H1 (cell line): ENCODE data around the gene HOXC11. TPM values are rescaled to one million over a fixed set of nuclear protein-coding genes. Genes with fewer than 3 reads are reported as not detected.

Source experiments
- BCL11A ChIP-seq, 2 experiments: IDR thresholded peaks; one replicate each; pipeline ENCODE4 v1.6.1; 2011; ENCODE audit warnings: low read depth in 2 of 2, low read length in 2 of 2, mild to moderate bottlenecking in 2 of 2
- CREB1 ChIP-seq: IDR thresholded peaks from 2 replicates; pipeline ENCODE4 v1.6.1; 2012; ENCODE audit warnings: inconsistent platforms
- CTBP2 ChIP-seq: IDR thresholded peaks from 2 replicates; pipeline ENCODE4 v1.7.0; 2011; ENCODE audit warnings: borderline replicate concordance, mild to moderate bottlenecking, moderate library complexity, mixed read lengths, low read length; ENCODE audit not compliant: insufficient read depth, insufficient read length
- EZH2 ChIP-seq: fragments of 200-600 bp; sonication (generic); IDR thresholded peaks from 2 replicates; pipeline ENCODE4 v1.7.1; 2012; ENCODE audit warnings: low read depth, mild to moderate bottlenecking, moderate library complexity, low read length, inconsistent platforms; ENCODE audit not compliant: severe bottlenecking
- GABPA ChIP-seq: IDR thresholded peaks from 2 replicates; pipeline ENCODE4 v1.6.1; 2011; ENCODE audit warnings: mild to moderate bottlenecking, low read length, moderate library complexity, borderline replicate concordance; ENCODE audit not compliant: insufficient read depth
- HDAC6 ChIP-seq: IDR thresholded peaks from one replicate; pipeline ENCODE4 v1.7.1; 2012; ENCODE audit warnings: low read depth, mild to moderate bottlenecking, inconsistent platforms, low read length, moderate library complexity
- JUND ChIP-seq: IDR thresholded peaks from 2 replicates; pipeline ENCODE4 v1.6.1; 2011; ENCODE audit warnings: mild to moderate bottlenecking, improper control_type of control experiment, low read length
- KDM5A ChIP-seq: fragments of 200-600 bp; IDR thresholded peaks from 2 replicates; pipeline ENCODE4 v1.7.1; 2012; ENCODE audit warnings: mild to moderate bottlenecking, low read length, inconsistent platforms, mixed read lengths
- RBBP5 ChIP-seq: IDR thresholded peaks from 2 replicates; pipeline ENCODE4 v1.7.1; 2012; ENCODE audit warnings: low read depth, mild to moderate bottlenecking, inconsistent platforms, low read length, moderate library complexity, borderline replicate concordance
- SP4 ChIP-seq: IDR thresholded peaks from 2 replicates; pipeline ENCODE4 v1.6.1; 2012; ENCODE audit warnings: low read length, inconsistent platforms
- SRF ChIP-seq: IDR thresholded peaks from 2 replicates; pipeline ENCODE4 v1.6.1; 2011; ENCODE audit warnings: mild to moderate bottlenecking, low read depth, low read length, moderate library complexity
- ZNF274 ChIP-seq: IDR thresholded peaks from 2 replicates; pipeline ENCODE4 v1.7.0; 2012; ENCODE audit warnings: low read length, borderline replicate concordance; ENCODE audit errors: extremely low read depth
- polyA plus RNA-seq, 7 experiments: library from polyadenylated mRNA; depleted of rRNA in 3 of 7; stranded (reverse) in 5 of 7; unstranded in 2 of 7; fragments of >200 nt in 5 of 7; fragments of 200-250 nt in 2 of 7; gene quantifications; 1 replicate in 5 of 7; 2 replicates in 1 of 7; 4 replicates in 1 of 7; pipeline versions ENCODE4 v1.2.1 to v1.2.3, GENCODE V29; 2011 to 2013; ENCODE audit warnings: missing spikeins in 2 of 7, mixed read lengths in 2 of 7
- total RNA-seq: library from RNA; stranded (reverse); fragmentation: NEBNext Ultra II Directional; extraction: Animal tissue kit (Norgen Biotek cat#: 25700); gene quantifications from 2 replicates; pipeline ENCODE4 v1.2.1, GENCODE V29; 2021
- TF ChIP-seq, protein P1 (sequence below): IDR thresholded peaks from 2 replicates; pipeline ENCODE4 v1.6.1; 2012; ENCODE audit warnings: inconsistent platforms
- TF ChIP-seq, protein P2 (sequence below): IDR thresholded peaks from 2 replicates; pipeline ENCODE4 v1.6.1; 2012; ENCODE audit warnings: inconsistent platforms

The HOXC11 gene
- total and polyA plus RNA-seq, 2 of the 8 experiments (the other 6 are each of a cell fraction or from before 2014, with no cell fraction given): not detected

DNA sequence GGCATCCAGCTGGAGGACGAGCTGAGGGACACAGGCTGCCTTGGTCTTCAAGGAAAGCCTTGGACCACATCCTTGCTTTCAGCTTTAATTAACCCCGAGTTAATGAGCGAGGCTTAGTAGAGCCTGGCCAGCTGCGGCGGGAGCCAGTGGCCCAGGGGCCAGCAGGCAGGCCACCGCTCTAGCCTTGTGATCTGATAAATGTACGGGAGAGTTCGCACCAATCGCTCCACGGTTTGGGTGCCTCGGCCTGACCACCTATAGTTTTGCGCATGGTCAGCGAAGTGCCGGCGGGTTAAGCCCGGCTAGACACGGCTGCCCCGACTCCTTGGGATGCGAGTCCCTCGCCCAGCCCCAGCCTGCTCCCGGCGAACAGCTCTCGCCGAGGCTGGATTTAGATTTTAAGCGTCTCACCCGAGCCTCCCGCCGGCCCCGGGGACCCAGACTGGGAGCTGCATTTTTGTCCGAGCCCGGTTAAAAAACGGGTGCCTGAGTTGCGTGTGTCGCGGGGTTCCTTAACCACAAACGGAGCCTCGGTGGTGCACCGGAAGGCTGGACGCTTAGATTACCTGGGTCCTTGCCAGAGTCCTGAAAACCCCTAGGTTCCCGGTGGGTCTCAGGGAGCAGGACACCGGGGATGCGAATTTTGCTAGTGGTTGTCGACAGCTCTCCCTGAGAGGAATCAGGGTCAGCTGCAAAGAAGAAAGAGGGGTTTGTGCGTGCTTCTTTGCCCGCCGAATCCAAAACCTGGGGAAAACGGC is 21.2 kb upstream of the HOXC11 start (continued):
- TF ChIP-seq, protein P1, sequence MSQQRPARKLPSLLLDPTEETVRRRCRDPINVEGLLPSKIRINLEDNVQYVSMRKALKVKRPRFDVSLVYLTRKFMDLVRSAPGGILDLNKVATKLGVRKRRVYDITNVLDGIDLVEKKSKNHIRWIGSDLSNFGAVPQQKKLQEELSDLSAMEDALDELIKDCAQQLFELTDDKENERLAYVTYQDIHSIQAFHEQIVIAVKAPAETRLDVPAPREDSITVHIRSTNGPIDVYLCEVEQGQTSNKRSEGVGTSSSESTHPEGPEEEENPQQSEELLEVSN: peak; percentile 63
- TF ChIP-seq SP4: no peak
- no peak for TF ChIP-seq CTBP2
- TF ChIP-seq RBBP5: no peak
- TF ChIP-seq BCL11A (IDR thresholded peaks at IDR 0.05; ENCODE audit: low read depth in 2 of 2, low read length in 2 of 2): no peak
- no peak for TF ChIP-seq JUND
- TF ChIP-seq KDM5A: no peak
- TF ChIP-seq HDAC6: no peak
- TF ChIP-seq SRF: no peak
- TF ChIP-seq EZH2: peak; percentile 95
- no peak for TF ChIP-seq ZNF274
- no peak for TF ChIP-seq GABPA
- TF ChIP-seq, protein P2, sequence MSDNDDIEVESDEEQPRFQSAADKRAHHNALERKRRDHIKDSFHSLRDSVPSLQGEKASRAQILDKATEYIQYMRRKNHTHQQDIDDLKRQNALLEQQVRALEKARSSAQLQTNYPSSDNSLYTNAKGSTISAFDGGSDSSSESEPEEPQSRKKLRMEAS: no peak
- TF ChIP-seq CREB1: no peak
